Measurements from ENCODE around the gene ENPP5.

DNA sequence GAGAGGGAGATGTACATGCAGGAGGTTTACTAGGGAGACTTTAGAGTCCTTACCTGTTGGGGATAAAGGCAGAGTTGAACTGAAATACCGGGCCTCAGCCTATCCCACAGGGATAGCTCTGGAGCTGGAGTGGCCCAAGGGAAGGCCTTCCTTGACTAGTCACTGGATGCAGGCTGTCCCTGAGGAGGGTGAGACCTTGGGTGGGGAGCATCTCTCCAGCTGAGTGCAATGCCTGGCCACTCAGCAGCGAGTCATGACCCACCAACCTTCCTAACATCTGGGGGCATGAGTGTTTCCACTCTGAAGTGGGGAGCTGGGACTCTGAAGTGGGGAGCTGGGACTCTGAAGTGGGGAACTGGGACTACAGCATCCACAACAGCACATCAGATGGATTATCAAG, 46.1 kb upstream of the ENPP5 start:
- TF ChIP-seq, protein P1, sequence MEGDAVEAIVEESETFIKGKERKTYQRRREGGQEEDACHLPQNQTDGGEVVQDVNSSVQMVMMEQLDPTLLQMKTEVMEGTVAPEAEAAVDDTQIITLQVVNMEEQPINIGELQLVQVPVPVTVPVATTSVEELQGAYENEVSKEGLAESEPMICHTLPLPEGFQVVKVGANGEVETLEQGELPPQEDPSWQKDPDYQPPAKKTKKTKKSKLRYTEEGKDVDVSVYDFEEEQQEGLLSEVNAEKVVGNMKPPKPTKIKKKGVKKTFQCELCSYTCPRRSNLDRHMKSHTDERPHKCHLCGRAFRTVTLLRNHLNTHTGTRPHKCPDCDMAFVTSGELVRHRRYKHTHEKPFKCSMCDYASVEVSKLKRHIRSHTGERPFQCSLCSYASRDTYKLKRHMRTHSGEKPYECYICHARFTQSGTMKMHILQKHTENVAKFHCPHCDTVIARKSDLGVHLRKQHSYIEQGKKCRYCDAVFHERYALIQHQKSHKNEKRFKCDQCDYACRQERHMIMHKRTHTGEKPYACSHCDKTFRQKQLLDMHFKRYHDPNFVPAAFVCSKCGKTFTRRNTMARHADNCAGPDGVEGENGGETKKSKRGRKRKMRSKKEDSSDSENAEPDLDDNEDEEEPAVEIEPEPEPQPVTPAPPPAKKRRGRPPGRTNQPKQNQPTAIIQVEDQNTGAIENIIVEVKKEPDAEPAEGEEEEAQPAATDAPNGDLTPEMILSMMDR (IDR thresholded peaks at IDR 0.05) = no peak
- TF ChIP-seq EZH2 (IDR thresholded peaks at IDR 0.05; ENCODE audit: borderline replicate concordance, insufficient read depth, low read depth, low read length, poor library complexity, severe bottlenecking) = no peak

Measured in B cell (primary cell).